Natural killer cell treated with Interleukin-12 subunit alpha and Interleukin-12 subunit beta and Interleukin-15 and Interleukin-18, amount 100 ng/mL, for 72 hours (primary cell): Measurements from ENCODE around the gene UQCRHL. TPM values are rescaled to one million over a fixed set of nuclear protein-coding genes. Genes with fewer than 3 reads are reported as not detected.

ENCODE experiments used
- ATAC-seq, 2 donors: fragments of 150-1000 bp; cut with Tn5 transposase in 1 of 2; sonication (Bioruptor Pico), chemical (Tn5 transposase) in 1 of 2; 2 replicates each; pipeline ENCODE4 v1.10.0; 2021
- DNase-seq: peaks from one replicate; pipeline ENCODE4 v3.0.0; 2022; ENCODE audit warnings: low spot score
- H3K27ac Mint-ChIP-seq, 2 donors: 1 replicate in 1 of 2; 2 replicates in 1 of 2; pipeline ENCODE4 v1.8.0; 2022; ENCODE audit warnings: mixed read lengths in 2 of 2, mild to moderate bottlenecking in 1 of 2, moderate library complexity in 1 of 2
- H3K27me3 Mint-ChIP-seq, 2 donors: 1 replicate in 1 of 2; 2 replicates in 1 of 2; pipeline ENCODE4 v1.8.0; 2022; ENCODE audit warnings: mixed read lengths in 2 of 2
- H3K36me3 Mint-ChIP-seq: one replicate; pipeline ENCODE4 v1.8.0; 2022; ENCODE audit warnings: mixed read lengths
- H3K4me1 Mint-ChIP-seq, 2 donors: 1 replicate in 1 of 2; 2 replicates in 1 of 2; pipeline ENCODE4 v1.8.0; 2022; ENCODE audit warnings: low read depth in 2 of 2, mixed read lengths in 2 of 2, mild to moderate bottlenecking in 1 of 2
- H3K4me3 Mint-ChIP-seq: one replicate; pipeline ENCODE4 v1.8.0; 2022; ENCODE audit warnings: mixed read lengths
- H3K9me3 Mint-ChIP-seq: 2 replicates; pipeline ENCODE4 v1.8.0; 2022; ENCODE audit warnings: mixed read lengths
- total RNA-seq, 2 donors: library from RNA; stranded (reverse); gene quantifications; one replicate each; pipeline ENCODE4 v1.2.3, GENCODE V29; 2022

Gene UQCRHL
- total RNA-seq, 2 donors from 2014 or later, result 1.2 to 2.0 TPM

DNA sequence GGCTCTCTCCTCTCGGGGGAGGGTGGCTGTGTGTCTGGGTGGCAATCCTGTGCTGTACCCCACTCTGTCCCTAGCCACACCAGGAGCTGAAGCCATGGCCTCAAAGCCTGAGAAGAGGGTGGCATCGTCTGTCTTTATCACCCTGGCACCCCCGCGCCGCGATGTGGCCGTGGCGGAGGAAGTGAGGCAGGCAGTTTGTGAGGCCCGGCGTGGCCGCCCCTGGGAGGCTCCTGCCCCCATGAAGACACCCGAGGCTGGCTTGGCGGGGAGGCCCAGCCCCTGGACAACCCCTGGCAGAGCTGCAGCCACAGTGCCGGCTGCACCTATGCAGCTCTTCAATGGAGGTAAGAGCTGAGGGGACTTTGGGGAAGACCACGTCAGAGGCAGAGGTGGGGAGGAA, 42.6 kb downstream of the UQCRHL start:
- no peak overlapping the region for H3K27ac Mint-ChIP-seq
- no peak for ATAC-seq
- no peaks in the 10 kb centered on the region for H3K4me1 Mint-ChIP-seq

DNA sequence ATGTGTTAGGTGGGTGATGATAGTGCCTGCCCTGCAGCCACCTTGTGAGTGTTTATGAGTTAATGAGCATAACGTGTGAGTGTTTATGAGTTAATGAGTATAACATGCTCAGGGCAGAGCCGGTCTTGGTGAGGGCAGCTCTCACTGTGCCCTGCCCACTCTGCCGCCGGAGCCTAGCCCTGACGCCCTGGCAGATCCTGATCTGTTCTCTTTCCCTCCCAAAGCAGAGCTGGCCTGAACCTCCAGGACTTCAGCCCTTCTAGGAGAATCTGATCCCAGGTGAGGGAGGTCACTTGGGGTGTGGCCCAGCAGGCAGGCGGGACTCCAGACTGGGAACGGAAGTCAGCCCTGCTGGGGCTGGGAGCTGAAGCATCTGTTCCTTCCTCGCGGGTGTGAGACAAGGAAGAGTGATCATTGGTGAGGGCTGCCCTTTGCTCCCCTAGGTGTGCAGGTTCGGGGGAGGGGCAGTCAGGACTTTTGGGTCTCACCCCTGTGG, 43.1 kb downstream of the UQCRHL start:
- Mint-ChIP-seq H3K36me3 (no peaks in the 10 kb centered on the region), H3K27me3 (peaks cover 13 to 24% of the 10 kb centered on the region in 2 donors), H3K27ac (no peak overlapping the region), H3K4me3 (no peak overlapping the region), H3K4me1 (peaks cover 0 to 2% of the 10 kb centered on the region in 2 donors), H3K9me3 (no peaks in the 10 kb centered on the region)
- ATAC-seq, result no peak
- DNase-seq, result no peak

More for the DNA sequence above, 42.6 kb downstream of the UQCRHL start:
- Mint-ChIP-seq H3K4me3 (no peak overlapping the region), H3K9me3 (no peaks in the 10 kb centered on the region), H3K36me3 (no peaks in the 10 kb centered on the region), H3K27me3 (peaks cover 13 to 21% of the 10 kb centered on the region in 2 donors)
- DNase-seq, result no peak

DNA sequence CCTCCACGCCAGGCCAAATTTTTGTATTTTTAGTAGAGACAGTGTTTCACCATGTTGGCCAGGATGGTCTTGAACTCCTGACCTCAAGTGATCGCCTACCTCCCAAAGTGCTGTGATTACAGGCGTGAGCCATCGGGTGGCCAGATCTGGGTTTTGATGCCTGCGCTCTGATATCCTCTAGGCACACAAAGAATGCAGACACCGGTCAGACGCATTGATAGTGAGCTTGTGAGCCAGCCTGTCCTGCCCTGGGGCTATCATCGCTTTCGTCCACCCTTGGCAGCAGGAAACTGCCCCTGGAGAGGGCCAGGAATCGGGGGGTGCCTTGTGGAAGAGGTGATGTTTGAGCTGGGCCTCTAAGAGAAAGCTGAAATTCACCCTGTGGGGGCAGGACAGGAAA, 44.9 kb downstream of the UQCRHL start:
- Mint-ChIP-seq H3K9me3 (no peaks in the 10 kb centered on the region), H3K4me3 (no peak overlapping the region), H3K36me3 (no peaks in the 10 kb centered on the region), H3K27me3 (peaks cover 14 to 23% of the 10 kb centered on the region in 2 donors), H3K27ac (no peak overlapping the region), H3K4me1 (peaks cover 0 to 2% of the 10 kb centered on the region in 2 donors)
- DNase-seq (no peak), ATAC-seq (no peak)

- ATAC-seq, result no peak
- Mint-ChIP-seq H3K9me3 (no peaks in the 10 kb centered on the region), H3K4me1 (peaks cover 0 to 2% of the 10 kb centered on the region in 2 donors), H3K4me3 (no peak overlapping the region), H3K27ac (no peak overlapping the region), H3K36me3 (no peaks in the 10 kb centered on the region), H3K27me3 (peaks cover 22 to 27% of the 10 kb centered on the region in 2 donors)
- no peak for DNase-seq
Observed at GRCh38 chr1:15761366-15762128, 45.9 kb downstream of the UQCRHL start.

- Mint-ChIP-seq H3K27me3 (peaks cover 30 to 34% of the 10 kb centered on the region in 2 donors), H3K36me3 (no peaks in the 10 kb centered on the region), H3K9me3 (no peaks in the 10 kb centered on the region), H3K27ac (no peak overlapping the region), H3K4me1 (peaks cover 0 to 6% of the 10 kb centered on the region in 2 donors), H3K4me3 (no peak overlapping the region)
- DNase-seq, result no peak
- ATAC-seq, result no peak
Observed at GRCh38 chr1:15760520-15761211, 46.8 kb downstream of the UQCRHL start.

DNA sequence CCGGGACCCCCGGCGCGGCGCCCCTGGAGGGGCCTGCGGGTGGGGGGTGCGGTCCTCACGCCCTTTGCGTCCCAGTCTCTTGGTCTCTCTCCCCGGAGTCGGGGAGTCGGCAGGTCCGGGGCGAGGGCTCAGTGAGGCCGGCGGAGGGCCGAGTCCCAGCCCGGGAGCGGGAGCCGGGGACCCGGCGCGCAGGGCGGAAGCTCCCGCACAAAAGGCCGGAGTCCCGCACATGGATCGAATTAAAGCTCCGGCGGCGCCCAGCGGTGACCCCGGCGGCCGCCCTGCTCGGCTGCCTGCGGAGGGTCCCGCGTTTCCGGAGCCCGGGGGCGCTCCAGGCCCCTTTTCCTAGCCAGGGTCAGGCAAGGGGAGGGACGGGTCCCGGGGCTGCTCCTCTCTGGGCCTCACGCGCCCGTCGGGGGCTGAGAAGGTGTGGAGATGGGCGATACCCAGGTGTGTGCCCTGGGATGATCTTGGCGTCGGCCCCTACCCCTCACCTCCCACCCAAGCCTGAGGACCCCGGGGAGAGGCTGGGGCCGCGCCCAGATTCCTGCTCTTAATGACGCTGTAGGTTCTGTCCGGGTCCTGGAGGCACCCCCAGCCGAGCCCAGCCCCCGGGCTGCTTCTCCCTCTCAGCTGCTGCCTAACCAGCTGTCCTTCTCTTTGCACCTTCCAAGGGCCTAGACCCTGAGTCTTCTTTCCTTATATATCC, 48.3 kb downstream of the UQCRHL start:
- no peak for DNase-seq
- H3K4me3 Mint-ChIP-seq, result no peak overlapping the region
- H3K27me3 Mint-ChIP-seq, result peaks cover 35 to 36% of the 10 kb centered on the region in 2 donors
- no peaks in the 10 kb centered on the region for H3K36me3 Mint-ChIP-seq
- ATAC-seq, result peak in 1 of 2 donors; percentile 38
- H3K9me3 Mint-ChIP-seq, result no peaks in the 10 kb centered on the region
- H3K27ac Mint-ChIP-seq, result no peak overlapping the region
- peaks cover 0 to 6% of the 10 kb centered on the region in 2 donors for H3K4me1 Mint-ChIP-seq

- Mint-ChIP-seq H3K27me3 (peaks cover 36% of the 10 kb centered on the region in 2 donors), H3K36me3 (no peaks in the 10 kb centered on the region), H3K4me3 (peak within 1 kb of the TSS; percentile 22), H3K27ac (no peak within 1 kb of the TSS), H3K4me1 (peaks cover 0 to 6% of the 10 kb centered on the region in 2 donors), H3K9me3 (no peaks in the 10 kb centered on the region)
- DNase-seq (no peak), ATAC-seq (no peak)
Observed at GRCh38 chr1:15758343-15758931, 49.0 kb downstream of the UQCRHL start, which contains the start of gene FBLIM1. FBLIM1 (plus strand) TSS chr1:15758795; CDS start chr1:15764984, 6,189 bp downstream.

- no peak overlapping the region for H3K27ac Mint-ChIP-seq
- no peaks in the 10 kb centered on the region for H3K36me3 Mint-ChIP-seq
- ATAC-seq (peak in 1 of 2 donors; percentile 20), DNase-seq (no peak)
- H3K9me3 Mint-ChIP-seq, result no peaks in the 10 kb centered on the region
- peaks cover 0 to 6% of the 10 kb centered on the region in 2 donors for H3K4me1 Mint-ChIP-seq
- H3K4me3 Mint-ChIP-seq, result peak overlapping the region; percentile 22
- peaks cover 34 to 37% of the 10 kb centered on the region in 2 donors for H3K27me3 Mint-ChIP-seq
Observed at GRCh38 chr1:15757575-15758342, 49.7 kb downstream of the UQCRHL start.

Other genes starting within 250 kb of the UQCRHL start
- gene AGMAT, start 222.6 kb downstream of the UQCRHL start, total RNA-seq, result 1 to 10 TPM; 3.4 to 8.6 TPM
- 10 to 100 TPM; 35.0 to 55.4 TPM for gene DDI2, start 190.2 kb downstream of the UQCRHL start, total RNA-seq
- 10 to 100 TPM; 48.0 to 65.1 TPM for gene PLEKHM2, start 123.3 kb downstream of the UQCRHL start, total RNA-seq
- gene SLC25A34, start 71.4 kb downstream of the UQCRHL start, total RNA-seq, result 1 to 10 TPM in 1 of 2 donors, under 1 TPM in 1; 0.88 to 1.9 TPM
- gene TMEM82, start 65.2 kb downstream of the UQCRHL start, total RNA-seq, result not detected
- not detected for gene FBLIM1, start 48.9 kb downstream of the UQCRHL start, total RNA-seq
- 10 to 100 TPM; 58.6 to 92.4 TPM for gene SPEN, start 40.1 kb upstream of the UQCRHL start, total RNA-seq
- gene ZBTB17, start 168.5 kb upstream of the UQCRHL start, total RNA-seq, result 100 to 1,000 TPM in 1 of 2 donors, 10 to 100 TPM in 1; 75.6 to 102 TPM
- gene SRARP, start 196.6 kb upstream of the UQCRHL start, total RNA-seq, result not detected
- gene HSPB7, start 210.4 kb upstream of the UQCRHL start, total RNA-seq, result not detected
- gene CLCNKA, start 214.4 kb upstream of the UQCRHL start, total RNA-seq, result under 1 TPM in 1 of 2 donors, not detected in 1; 0.24 TPM
- gene CLCNKB, start 236.1 kb upstream of the UQCRHL start, total RNA-seq, result not detected